GM21723 (cell line): ENCODE results near the gene TOR1AIP2.
A peak's percentile ranks its signal among the peaks of the same experiment; 100 is the strongest.

Experiments used
- ATAC-seq: cut with Tn5 transposase; IDR thresholded peaks from one replicate; pipeline ENCODE4 v1.9.1; 2021; ENCODE audit warnings: mild to moderate bottlenecking, moderate library complexity; ENCODE audit not compliant: unreplicated experiment

The TOR1AIP2 gene

GRCh38 chr1:179826626-179827280 is 50.9 kb downstream of the TOR1AIP2 start:
- ATAC-seq = no peak

- ATAC-seq = no peak
Observed at GRCh38 chr1:179825798-179826460, 51.7 kb downstream of the TOR1AIP2 start.

- ATAC-seq = no peak
Observed at GRCh38 chr1:179825206-179825605, 52.4 kb downstream of the TOR1AIP2 start.

GRCh38 chr1:179824265-179824664 is 53.3 kb downstream of the TOR1AIP2 start:
- ATAC-seq = no peak

- ATAC-seq = no peak
Observed at GRCh38 chr1:179823693-179824092, 53.9 kb downstream of the TOR1AIP2 start.

- ATAC-seq = no peak
Observed at GRCh38 chr1:179822065-179822464, 55.5 kb downstream of the TOR1AIP2 start.

GRCh38 chr1:179821524-179821923 is 56.1 kb downstream of the TOR1AIP2 start:
- ATAC-seq = no peak

- ATAC-seq = no peak
Observed at GRCh38 chr1:179820226-179820970, 57.2 kb downstream of the TOR1AIP2 start.

- ATAC-seq = no peak
Observed at GRCh38 chr1:179818743-179819173, 58.8 kb downstream of the TOR1AIP2 start.

GRCh38 chr1:179818260-179818659 is 59.3 kb downstream of the TOR1AIP2 start:
- no peak for ATAC-seq

- ATAC-seq = no peak
Observed at GRCh38 chr1:179817789-179818188, 59.8 kb downstream of the TOR1AIP2 start.

- ATAC-seq = no peak
Observed at GRCh38 chr1:179817056-179817455, 60.5 kb downstream of the TOR1AIP2 start.

- no peak for ATAC-seq
Observed at GRCh38 chr1:179816196-179816960, 61.2 kb downstream of the TOR1AIP2 start.

- no peak for ATAC-seq
Observed at GRCh38 chr1:179815641-179816040, 62.0 kb downstream of the TOR1AIP2 start.

- ATAC-seq = peak; percentile 33
Observed at GRCh38 chr1:179814546-179814838, 63.1 kb downstream of the TOR1AIP2 start.

- no peak for ATAC-seq
Observed at GRCh38 chr1:179813626-179814545, 63.7 kb downstream of the TOR1AIP2 start.

GRCh38 chr1:179812501-179813292 is 64.9 kb downstream of the TOR1AIP2 start:
- no peak for ATAC-seq

- no peak for ATAC-seq
Observed at GRCh38 chr1:179810367-179810715, 67.3 kb downstream of the TOR1AIP2 start.

GRCh38 chr1:179809506-179810366 is 67.9 kb downstream of the TOR1AIP2 start:
- peak; percentile 73 for ATAC-seq
